ENCODE data around the gene KCNG2. TPM values are rescaled to one million over a fixed set of nuclear protein-coding genes. Genes with fewer than 3 reads are reported as not detected.

Gene KCNG2
- polyA plus RNA-seq, 4 donors, result 0.14 to 0.40 (median 0.28) TPM

DNA sequence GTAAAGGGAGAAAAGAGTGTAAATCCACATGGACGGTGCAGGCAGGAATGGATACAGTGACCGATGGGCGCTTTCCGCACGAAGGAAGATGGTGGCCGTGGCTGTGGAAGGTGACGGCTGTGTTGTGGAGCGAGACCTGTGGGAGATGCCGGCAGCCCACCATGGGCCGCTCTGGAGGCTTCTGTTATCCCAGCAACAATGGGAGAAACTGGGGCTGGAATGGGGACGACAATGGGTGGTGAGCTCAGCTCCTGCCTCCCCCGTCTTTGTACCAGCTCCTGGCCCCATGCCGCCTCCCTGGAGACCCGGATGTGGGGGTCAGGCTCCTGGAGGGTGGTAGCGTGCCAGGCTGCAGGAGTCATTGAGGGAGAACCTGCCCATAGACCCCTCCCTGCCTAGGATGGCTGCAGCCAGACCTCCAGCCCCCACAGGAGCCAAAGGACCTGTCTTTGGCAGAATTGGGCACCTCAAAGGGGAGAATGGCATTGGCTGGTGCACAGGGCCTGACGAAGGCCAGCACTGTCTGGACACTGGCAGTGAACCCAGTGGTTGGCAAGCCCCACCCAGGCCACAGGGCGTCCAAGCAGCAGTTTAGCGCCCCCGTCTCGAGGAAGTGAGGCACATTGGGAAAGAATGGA, 81.1 kb downstream of the KCNG2 start:
- no peak for DNase-seq (ENCODE audit: low read depth in 4 of 4, low spot score in 3 of 4)

DNA sequence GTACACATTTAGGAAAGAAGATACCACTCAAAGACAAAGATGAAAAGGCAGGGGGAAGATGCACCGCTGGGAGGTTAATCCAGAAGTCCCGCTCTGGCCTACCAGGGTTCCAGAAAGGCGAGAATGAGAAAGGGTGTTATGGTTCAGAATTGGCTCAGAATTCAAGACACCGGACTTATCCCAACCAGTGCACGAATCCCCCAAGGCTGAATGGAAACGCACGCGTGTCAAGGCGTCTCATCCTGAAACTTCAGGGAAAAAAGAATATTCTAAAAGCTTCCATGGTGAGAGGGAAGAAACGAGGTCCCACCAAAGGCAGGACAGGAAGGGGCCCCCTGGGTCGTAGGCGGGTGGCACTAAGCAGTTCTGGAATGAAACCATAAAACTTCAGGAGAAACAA, 81.8 kb downstream of the KCNG2 start:
- no peak for DNase-seq (ENCODE audit: low read depth in 4 of 4, low spot score in 3 of 4)

GRCh38 chr18:79881695-79882094, 84.0 kb downstream of the KCNG2 start:
- DNase-seq (ENCODE audit: low read depth in 4 of 4, low spot score in 3 of 4), result no peak

DNA sequence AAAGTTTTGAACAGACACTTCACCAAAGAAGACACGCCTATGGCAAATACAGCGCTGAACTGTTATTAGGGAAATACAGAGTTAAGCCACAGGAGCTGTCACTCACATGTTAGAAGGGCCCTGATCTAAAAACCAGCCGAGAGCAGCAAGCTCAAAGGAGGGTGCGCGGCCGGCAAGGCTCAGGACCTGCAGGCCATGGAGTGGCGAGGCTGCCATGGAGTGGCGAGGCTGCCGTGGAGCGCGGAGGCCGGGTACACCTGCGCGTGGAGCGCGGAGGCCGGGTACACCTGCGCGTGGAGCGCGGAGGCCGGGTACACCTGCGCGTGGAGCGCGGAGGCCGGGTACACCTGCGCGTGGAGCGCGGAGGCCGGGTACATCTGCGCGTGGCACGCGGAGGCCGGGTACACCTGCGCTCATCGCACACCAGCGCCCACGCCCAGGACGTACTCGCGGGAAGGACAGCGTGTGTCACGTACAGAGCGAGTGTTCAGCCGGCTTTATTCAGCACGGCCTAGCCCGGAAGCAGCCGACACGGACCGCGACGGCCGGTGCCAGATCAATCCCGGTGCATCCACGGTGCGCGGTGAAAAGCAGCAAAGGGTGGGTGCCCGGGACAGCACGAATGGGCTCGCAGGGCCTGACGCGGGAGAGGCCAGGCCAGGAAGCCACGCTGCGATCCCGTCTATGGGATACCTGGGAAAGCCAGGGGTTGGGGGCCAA, 84.9 kb downstream of the KCNG2 start:
- DNase-seq (ENCODE audit: low read depth in 4 of 4, low spot score in 3 of 4), result no peak

DNA sequence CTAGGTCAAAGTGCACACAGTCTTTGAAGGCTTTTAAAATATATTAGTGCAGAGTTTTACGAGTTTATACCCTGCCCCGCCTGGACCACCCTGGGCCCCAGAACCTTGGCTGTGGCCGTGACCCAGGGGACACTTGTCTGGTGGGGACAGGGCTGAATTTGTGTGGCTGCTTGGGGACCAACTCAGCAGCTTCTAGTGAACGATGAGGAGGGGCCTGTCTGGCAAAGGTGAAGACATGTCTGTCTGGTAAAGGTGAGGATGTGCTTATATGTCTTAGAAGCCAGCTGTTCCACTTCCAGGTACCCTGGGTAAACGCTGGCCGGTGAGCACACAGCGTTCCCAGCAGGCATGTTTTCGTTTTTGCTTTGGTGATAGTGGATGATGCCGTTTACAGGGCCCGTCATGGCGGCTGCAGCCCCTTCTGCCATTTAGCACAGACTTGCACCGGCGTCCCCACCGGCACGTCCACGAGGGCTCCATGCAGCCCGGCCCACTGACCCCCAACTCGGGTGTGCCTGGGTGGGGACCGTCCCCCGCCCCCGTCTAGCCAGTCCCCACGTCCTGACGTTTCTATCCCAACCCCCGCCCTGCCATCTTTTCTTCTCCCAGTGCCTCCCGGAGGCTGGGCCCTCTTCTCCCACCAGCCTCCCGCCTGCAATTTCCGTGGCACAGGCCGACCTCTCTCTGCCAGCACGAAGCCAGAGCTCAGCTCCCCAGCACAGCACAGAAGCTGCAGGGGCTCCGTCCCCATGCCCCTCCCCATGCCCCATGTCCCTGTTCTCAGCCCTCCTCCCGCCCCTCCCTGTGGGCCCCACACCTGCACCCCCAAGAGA, 85.9 kb downstream of the KCNG2 start:
- DNase-seq (ENCODE audit: low read depth in 4 of 4, low spot score in 3 of 4), result no peak

DNA sequence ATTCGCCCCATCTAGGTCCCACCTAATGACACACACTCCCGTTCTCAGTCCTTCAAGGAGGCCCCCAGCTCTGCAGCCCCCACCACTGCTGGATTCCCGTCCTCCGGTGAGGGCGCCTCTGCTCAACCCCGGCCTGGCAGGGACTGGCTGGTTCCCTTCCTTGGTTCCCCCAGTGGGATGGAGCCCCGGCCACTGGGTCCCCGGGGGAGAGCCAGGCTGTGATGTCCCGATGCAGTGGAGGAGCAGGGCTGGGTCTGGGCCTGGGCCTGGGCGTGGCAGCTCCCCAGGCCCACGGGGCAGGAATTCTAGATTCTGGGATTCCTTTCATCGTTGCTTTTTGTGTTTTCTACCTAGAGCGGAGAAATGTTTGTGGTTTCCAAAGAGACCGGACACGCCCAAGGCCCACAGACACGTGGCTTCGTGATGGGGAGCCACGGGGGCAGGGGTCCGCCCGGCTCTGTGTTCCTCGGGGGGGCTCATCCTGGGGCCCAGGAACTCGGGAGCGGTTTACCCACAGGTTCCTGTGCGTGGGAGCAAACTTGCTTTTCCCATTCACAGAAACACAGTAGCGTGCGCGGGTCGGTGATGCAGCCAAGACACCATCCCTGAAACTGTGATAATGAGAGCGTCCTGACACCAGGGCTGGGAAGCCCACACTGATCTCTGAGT, 86.7 kb downstream of the KCNG2 start:
- no peak for DNase-seq (ENCODE audit: low read depth in 4 of 4, low spot score in 3 of 4)

DNA sequence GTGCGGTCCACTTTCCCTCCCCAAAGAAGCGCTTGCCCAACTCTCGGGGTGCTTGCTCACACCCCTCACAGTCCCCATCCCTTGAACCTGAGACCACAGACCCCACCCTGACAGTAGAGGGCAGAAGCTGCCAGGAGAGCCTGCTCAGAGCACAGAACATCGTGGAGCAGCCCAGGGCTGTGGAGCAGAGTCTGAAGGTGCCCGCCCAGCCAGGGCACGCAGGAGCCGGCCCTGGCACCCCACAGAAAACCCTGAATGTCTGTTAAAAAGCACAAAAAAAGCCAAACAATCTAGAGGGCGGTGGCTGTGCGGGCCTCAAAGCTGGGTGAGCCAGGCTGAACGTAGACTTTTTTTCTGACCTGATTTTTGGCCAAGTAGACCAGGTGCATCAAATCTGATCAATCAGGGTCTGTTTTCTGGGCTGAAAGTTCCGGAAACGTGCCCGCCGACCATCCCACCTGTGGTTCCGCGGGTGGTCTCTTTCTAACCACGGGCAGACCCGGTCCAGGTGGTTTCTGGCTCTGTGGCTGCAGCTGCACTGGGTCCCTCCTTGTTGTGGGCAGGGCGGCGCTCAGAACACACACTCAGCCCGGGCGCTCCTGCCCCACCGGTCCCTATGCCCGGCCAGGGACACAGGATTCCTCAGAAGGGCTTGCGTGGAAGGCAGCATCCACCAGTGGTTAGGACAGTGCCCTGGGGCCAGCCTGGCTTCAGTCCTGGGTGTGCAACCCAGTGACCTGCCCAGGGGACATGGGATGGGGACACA, 87.4 kb downstream of the KCNG2 start:
- DNase-seq (ENCODE audit: low read depth in 4 of 4, low spot score in 3 of 4), result no peak

DNA sequence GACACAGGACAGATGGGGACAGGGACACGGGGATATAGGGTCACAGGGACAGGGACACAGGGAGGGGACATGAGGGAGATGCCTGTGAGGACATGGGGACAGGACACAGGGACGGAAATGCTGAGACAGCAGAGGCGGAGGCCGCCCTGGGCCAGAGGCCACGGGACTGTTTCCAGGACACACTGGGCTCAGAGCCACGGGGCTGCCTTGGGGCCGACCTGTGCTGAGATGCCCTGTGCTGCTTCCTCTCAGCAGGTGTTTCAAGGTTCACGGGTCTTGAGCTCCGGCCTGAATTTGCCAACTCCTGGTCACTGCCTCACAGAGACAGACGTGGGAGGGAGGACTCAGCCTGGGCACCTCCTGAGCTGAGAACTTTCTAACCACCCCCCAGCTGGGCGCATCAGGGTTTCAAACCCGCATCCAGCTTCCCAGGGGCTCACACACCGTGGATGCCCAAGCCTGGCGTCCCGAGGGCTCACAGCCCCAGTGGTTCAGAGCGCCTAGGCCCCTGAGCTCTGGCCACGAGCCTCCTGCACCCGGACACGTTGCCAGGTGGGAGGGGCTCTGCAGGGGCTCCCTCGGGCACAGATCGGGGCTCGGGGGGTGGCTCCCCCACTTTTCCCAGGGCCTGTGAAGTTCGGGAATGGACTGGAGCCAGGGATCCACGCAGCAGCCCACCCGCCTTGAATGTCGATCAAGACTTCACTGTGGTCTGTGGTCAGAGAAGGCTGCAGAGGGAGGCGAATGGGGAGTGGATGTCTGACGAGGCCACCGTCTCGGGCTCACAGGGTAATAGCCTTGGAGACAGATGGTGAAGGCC, 89.7 kb downstream of the KCNG2 start:
- no peak for DNase-seq (ENCODE audit: low read depth in 4 of 4, low spot score in 3 of 4)

- DNase-seq (ENCODE audit: low read depth in 4 of 4, low spot score in 3 of 4), result no peak
Measured at GRCh38 chr18:79888016-79888415, 90.3 kb downstream of the KCNG2 start.

GRCh38 chr18:79889569-79889968, 91.8 kb downstream of the KCNG2 start:
- no peak for DNase-seq (ENCODE audit: low read depth in 4 of 4, low spot score in 3 of 4)

DNA sequence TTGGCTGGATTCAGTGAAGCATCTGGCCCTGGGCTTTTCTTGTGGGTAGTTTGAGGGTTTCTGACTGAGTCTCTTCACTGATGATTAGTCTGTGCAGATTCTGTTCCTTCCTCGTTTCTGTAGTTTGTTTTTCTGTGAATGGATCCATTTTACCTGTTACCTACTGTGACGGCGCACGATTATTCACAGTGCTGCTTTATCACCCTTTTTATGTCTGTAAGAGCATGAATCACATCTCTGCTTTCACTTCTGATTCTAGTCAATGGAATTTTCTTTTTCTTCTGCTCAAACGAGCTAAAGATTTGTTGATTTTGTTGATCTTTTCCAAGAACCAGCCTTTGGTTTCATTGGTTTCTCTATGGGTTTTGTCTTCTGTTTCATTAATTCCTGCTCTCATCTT, 92.9 kb downstream of the KCNG2 start:
- DNase-seq (ENCODE audit: low read depth in 4 of 4, low spot score in 3 of 4), result no peak

- DNase-seq (ENCODE audit: low read depth in 4 of 4, low spot score in 3 of 4), result no peak
Measured at GRCh38 chr18:79896738-79897137, 99.0 kb downstream of the KCNG2 start.

DNA sequence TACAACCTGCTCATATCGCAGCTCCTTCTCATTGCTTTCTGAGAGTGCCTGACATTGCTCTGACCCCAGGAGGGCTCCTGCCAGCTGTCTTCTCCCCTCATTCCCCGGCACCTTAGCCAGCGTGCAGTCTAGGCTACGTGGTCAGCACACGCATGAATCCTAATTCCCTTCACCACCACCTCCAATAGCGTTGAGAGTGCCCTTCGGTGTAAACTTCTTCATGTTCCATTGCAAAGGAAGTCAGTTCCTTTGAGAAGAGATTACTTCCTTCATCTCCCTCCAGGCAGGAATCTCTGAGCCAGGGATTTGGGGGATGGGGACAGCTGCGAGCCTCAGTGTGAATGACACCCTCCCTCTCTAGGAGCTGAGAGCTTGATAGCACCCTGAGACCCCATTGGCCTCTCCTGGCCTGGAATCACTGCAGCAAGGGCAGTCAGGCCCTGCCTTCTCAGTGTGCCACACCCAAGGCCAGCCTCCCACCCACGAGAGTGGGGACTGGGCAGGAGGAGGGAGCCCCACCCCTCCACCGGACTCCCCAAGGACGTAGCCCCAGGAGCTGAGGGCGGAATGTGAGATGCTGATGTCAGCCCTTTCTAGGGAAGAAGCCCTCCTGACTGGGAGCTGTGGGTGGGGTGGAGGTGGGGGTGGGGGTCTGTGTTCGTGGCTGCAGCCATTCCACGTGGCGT, 100.3 kb downstream of the KCNG2 start:
- no peak for DNase-seq (ENCODE audit: low read depth in 4 of 4, low spot score in 3 of 4)

GRCh38 chr18:79898952-79899608, 101.3 kb downstream of the KCNG2 start:
- no peak for DNase-seq (ENCODE audit: low read depth in 4 of 4, low spot score in 3 of 4)

DNA sequence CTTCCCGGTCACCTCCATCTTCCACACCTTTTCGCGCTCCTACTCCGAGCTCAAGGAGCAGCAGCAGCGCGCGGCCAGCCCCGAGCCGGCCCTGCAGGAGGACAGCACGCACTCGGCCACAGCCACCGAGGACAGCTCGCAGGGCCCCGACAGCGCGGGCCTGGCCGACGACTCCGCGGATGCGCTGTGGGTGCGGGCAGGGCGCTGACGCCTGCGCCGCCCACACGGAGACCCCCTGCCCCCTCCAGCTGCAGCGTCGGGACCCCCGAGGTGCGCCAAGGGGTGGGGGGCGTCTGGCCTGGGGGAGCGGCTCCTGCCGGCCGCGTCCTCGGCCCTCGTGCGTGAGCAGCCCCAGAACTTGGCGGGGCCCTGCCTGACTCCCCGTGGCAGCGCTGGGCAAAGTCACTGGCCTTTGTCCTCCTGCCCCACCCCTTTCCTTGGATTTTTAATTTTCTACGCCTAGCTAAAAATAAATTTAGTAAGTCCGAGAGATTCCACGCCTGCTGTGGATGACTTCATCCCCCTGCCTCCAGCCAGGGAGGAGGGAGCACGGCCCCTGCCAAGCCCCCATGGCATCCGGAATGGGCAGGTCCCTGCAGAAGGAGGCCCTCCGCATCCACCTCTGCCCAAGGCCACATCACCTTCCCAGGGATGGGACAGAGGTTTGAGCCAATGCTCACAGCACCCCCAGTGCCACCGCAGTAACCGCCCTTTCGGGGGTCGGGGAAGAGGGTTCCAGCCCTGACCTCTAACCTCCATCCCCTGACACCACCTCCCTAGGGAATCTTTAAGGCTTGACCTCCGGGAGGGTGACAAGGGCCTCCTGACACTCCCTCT, 102.1 kb downstream of the KCNG2 start:
- DNase-seq (ENCODE audit: low read depth in 4 of 4, low spot score in 3 of 4), result no peak

- DNase-seq (ENCODE audit: low read depth in 4 of 4, low spot score in 3 of 4), result no peak
Measured at GRCh38 chr18:79900610-79901570, 103.2 kb downstream of the KCNG2 start.

Data from left renal pelvis (tissue), 4 donors.